ENCODE data around the gene LDLRAD4. TPM values are rescaled to one million over a fixed set of nuclear protein-coding genes. Genes with fewer than 3 reads are reported as not detected.

LDLRAD4 gene
- total and polyA plus RNA-seq, 2 donors (not counting 1 experiment from before 2014, with no cell fraction given): 13.9 to 35.7 TPM

DNA sequence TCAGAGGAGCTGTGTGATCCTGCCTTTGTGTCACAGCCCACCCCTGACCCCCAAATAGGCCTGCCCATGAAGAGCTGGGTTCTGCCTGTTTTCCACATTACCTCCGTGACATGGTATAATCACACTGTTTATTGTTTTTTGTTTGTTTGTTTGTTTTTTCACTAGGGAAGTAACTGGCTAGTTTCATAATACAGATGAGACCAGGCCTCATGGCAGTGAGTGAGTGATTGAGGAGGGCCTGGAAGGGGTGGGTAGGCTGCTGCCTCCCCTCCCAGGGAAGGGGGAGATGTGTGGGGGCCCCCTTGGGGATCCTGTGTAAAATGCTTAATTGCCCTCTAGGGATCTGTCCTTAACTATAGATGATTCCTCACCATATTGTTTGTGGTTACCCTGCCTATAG is 190.5 kb downstream of the LDLRAD4 start:
- ChIA-PET CTCF (no interaction called here), POLR2A (no interaction called here)
- Histone ChIP-seq H4K20me1 (ENCODE audit: control insufficient read depth, insufficient read depth, low read length, poor library complexity, severe bottlenecking) (no peaks in the 10 kb centered on the region), H3K36me3 (replicated peaks in 1 of 2; ENCODE audit: control extremely low read depth in 1 of 2, control insufficient read depth in 1 of 2, extremely low read depth in 1 of 2, insufficient read depth in 2 of 2, low read length in 1 of 2) (no peaks in the 10 kb centered on the region), H3K27me3 (replicated peaks in 1 of 4; ENCODE audit: control extremely low read depth in 1 of 4, control insufficient read depth in 3 of 4, insufficient read depth in 4 of 4, low read length in 3 of 4) (no peaks in the 10 kb centered on the region), H2AFZ (ENCODE audit: insufficient read depth, low read depth, low read length, poor library complexity, severe bottlenecking) (no peak overlapping the region), H3K9me3 (ENCODE audit: control extremely low read depth in 1 of 3, control insufficient read depth in 2 of 3, insufficient read depth in 1 of 3, low read length in 2 of 3) (peaks cover 0 to 5% (median 0%) of the 10 kb centered on the region in 3 donors), H3K4me2 (replicated peaks; ENCODE audit: low read depth, low read length, poor library complexity, severe bottlenecking) (no peak overlapping the region), H3K4me3 (ENCODE audit: control extremely low read depth in 1 of 5, extremely low read depth in 1 of 5, insufficient read depth in 1 of 5, low read depth in 2 of 5, low read length in 4 of 5) (no peak overlapping the region), H3K79me2 (ENCODE audit: control insufficient read depth, insufficient read depth, low read length) (no peaks in the 10 kb centered on the region), H3K27ac (ENCODE audit: low read length in 2 of 2) (no peak overlapping the region), H3K9ac (ENCODE audit: low read length) (no peak overlapping the region), H3K4me1 (ENCODE audit: control insufficient read depth in 2 of 2, insufficient read depth in 2 of 2, low read length in 2 of 2) (no peaks in the 10 kb centered on the region)
- intact Hi-C loops (cut with micrococcal nuclease): no loop called here
- Mint-ChIP-seq H3K27me3 (no peaks in the 10 kb centered on the region), H3K27ac (no peak overlapping the region), H3K4me1 (no peaks in the 10 kb centered on the region), H3K9me3 (ENCODE audit: insufficient read depth) (peaks cover 3% of the 10 kb centered on the region), H3K4me3 (no peak overlapping the region)
- WGBS (ENCODE audit: insufficient coverage): no CpG with 5 or more reads among the region's 1 CpG
- TF ChIP-seq, protein P1, sequence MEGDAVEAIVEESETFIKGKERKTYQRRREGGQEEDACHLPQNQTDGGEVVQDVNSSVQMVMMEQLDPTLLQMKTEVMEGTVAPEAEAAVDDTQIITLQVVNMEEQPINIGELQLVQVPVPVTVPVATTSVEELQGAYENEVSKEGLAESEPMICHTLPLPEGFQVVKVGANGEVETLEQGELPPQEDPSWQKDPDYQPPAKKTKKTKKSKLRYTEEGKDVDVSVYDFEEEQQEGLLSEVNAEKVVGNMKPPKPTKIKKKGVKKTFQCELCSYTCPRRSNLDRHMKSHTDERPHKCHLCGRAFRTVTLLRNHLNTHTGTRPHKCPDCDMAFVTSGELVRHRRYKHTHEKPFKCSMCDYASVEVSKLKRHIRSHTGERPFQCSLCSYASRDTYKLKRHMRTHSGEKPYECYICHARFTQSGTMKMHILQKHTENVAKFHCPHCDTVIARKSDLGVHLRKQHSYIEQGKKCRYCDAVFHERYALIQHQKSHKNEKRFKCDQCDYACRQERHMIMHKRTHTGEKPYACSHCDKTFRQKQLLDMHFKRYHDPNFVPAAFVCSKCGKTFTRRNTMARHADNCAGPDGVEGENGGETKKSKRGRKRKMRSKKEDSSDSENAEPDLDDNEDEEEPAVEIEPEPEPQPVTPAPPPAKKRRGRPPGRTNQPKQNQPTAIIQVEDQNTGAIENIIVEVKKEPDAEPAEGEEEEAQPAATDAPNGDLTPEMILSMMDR (IDR thresholded peaks at IDR 0.05): no peak
- TF ChIP-seq EZH2 (IDR thresholded peaks at IDR 0.05; ENCODE audit: borderline replicate concordance, insufficient read depth, low read depth, low read length, poor library complexity, severe bottlenecking): no peak
- ATAC-seq (ENCODE audit: low read depth) (no peak), DNase-seq (no peak)

DNA sequence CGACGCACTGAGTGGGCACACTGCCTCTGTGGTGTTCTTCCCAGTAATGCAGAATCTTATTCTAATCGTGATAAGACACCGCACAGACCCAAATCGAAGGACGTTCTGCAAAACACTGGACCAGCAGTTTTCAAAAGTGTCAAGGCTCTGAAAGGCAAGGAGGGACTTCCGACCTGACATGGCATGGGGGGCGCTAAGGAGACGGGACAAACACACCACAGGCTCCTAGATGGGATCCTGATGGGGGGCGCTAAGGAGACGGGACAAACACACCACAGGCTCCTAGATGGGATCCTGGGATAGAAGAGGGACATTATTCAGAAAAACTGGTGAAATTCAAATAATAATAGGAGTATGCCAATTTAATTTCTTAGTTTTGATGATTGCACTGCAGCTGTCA is 191.4 kb downstream of the LDLRAD4 start:
- Mint-ChIP-seq H3K4me1 (no peaks in the 10 kb centered on the region), H3K9me3 (ENCODE audit: insufficient read depth) (peaks cover 3% of the 10 kb centered on the region), H3K4me3 (no peak overlapping the region), H3K27me3 (no peaks in the 10 kb centered on the region), H3K27ac (no peak overlapping the region)
- Histone ChIP-seq H3K79me2 (ENCODE audit: control insufficient read depth, insufficient read depth, low read length) (no peaks in the 10 kb centered on the region), H3K27me3 (replicated peaks in 1 of 4; ENCODE audit: control extremely low read depth in 1 of 4, control insufficient read depth in 3 of 4, insufficient read depth in 4 of 4, low read length in 3 of 4) (no peaks in the 10 kb centered on the region), H3K9me3 (ENCODE audit: control extremely low read depth in 1 of 3, control insufficient read depth in 2 of 3, insufficient read depth in 1 of 3, low read length in 2 of 3) (peaks cover 0 to 5% (median 0%) of the 10 kb centered on the region in 3 donors), H4K20me1 (ENCODE audit: control insufficient read depth, insufficient read depth, low read length, poor library complexity, severe bottlenecking) (no peaks in the 10 kb centered on the region), H3K36me3 (replicated peaks in 1 of 2; ENCODE audit: control extremely low read depth in 1 of 2, control insufficient read depth in 1 of 2, extremely low read depth in 1 of 2, insufficient read depth in 2 of 2, low read length in 1 of 2) (no peaks in the 10 kb centered on the region), H3K9ac (ENCODE audit: low read length) (no peak overlapping the region), H3K4me3 (ENCODE audit: control extremely low read depth in 1 of 5, extremely low read depth in 1 of 5, insufficient read depth in 1 of 5, low read depth in 2 of 5, low read length in 4 of 5) (no peak overlapping the region), H3K4me1 (ENCODE audit: control insufficient read depth in 2 of 2, insufficient read depth in 2 of 2, low read length in 2 of 2) (no peaks in the 10 kb centered on the region), H3K27ac (ENCODE audit: low read length in 2 of 2) (no peak overlapping the region), H2AFZ (ENCODE audit: insufficient read depth, low read depth, low read length, poor library complexity, severe bottlenecking) (no peak overlapping the region), H3K4me2 (replicated peaks; ENCODE audit: low read depth, low read length, poor library complexity, severe bottlenecking) (no peak overlapping the region)
- TF ChIP-seq, protein P1 (IDR thresholded peaks at IDR 0.05): no peak
- no peak for TF ChIP-seq EZH2 (IDR thresholded peaks at IDR 0.05; ENCODE audit: borderline replicate concordance, insufficient read depth, low read depth, low read length, poor library complexity, severe bottlenecking)
- 99% methylated on average over 10 of the region's 11 CpGs for WGBS (ENCODE audit: insufficient coverage)
- ATAC-seq (ENCODE audit: low read depth): no peak
- ChIA-PET POLR2A (no interaction called here), CTCF (no interaction called here)
- intact Hi-C loops (cut with micrococcal nuclease): no loop called here
- no peak for DNase-seq
